Kidney (tissue), 14 donors: ENCODE measurements around the gene TBC1D5. TPM values are rescaled to one million over a fixed set of nuclear protein-coding genes. Genes with fewer than 3 reads are reported as not detected.

Experiments used
- DNase-seq, 5 donors: peaks; one replicate each; pipeline ENCODE4 v3.0.0-alpha.2; 2013 to 2020
- FAIRE-seq: peaks from 2 replicates; lab custom pipeline; 2012; peaks lifted over from hg19 to GRCh38; lab: Jason Lieb, UNC
- H3K27ac ChIP-seq, 2 donors: one replicate each; pipeline ENCODE4 v1.7.0; 2013; ENCODE audit warnings: low read depth in 2 of 2, low read length in 2 of 2, inconsistent platforms in 1 of 2
- H3K27me3 ChIP-seq: one replicate; pipeline ENCODE4 v1.7.1; 2013; ENCODE audit warnings: low read length, inconsistent platforms; ENCODE audit not compliant: control insufficient read depth, insufficient read depth
- H3K36me3 ChIP-seq, 3 donors: one replicate each; pipeline versions ENCODE4 v1.7.0 to v1.7.1; 2013; ENCODE audit warnings: low read length in 3 of 3, control low read depth in 1 of 3, inconsistent platforms in 1 of 3; ENCODE audit not compliant: insufficient read depth in 3 of 3, control insufficient read depth in 2 of 3
- H3K4me1 ChIP-seq, 3 donors: one replicate each; pipeline versions ENCODE4 v1.7.0 to v1.7.1; 2013; ENCODE audit warnings: low read length in 3 of 3, inconsistent platforms in 1 of 3, low read depth in 1 of 3; ENCODE audit not compliant: control insufficient read depth in 2 of 3, insufficient read depth in 2 of 3
- H3K4me3 ChIP-seq, 3 donors: one replicate each; pipeline versions ENCODE4 v1.7.0 to v1.8.1; 2013; ENCODE audit warnings: low read length in 3 of 3, control low read depth in 1 of 3, inconsistent platforms in 1 of 3
- H3K9ac ChIP-seq, 3 donors: one replicate each; pipeline versions ENCODE4 v1.7.0 to v1.7.1; 2013; ENCODE audit warnings: low read length in 3 of 3, control low read depth in 1 of 3, inconsistent platforms in 1 of 3
- H3K9me3 ChIP-seq, 3 donors: one replicate each; pipeline versions ENCODE4 v1.7.0 to v1.7.1; 2013; ENCODE audit warnings: low read length in 3 of 3, control low read depth in 1 of 3, inconsistent platforms in 1 of 3; ENCODE audit not compliant: control insufficient read depth in 2 of 3, insufficient read depth in 1 of 3
- intact Hi-C: fragments of 100-400 bp; cut with DNase I; formaldehyde crosslinking; loops from one replicate; pipeline ENCODE4 v1.11.1; 2022
- polyA plus RNA-seq: library from polyadenylated mRNA; stranded (reverse); fragments of 350-450 nt; fragmentation: Illumina TruSeq; extraction: RNeasy Lipid Tissue Mini Kit (QIAGEN cat#74804); gene quantifications from one replicate; pipeline ENCODE4 v1.2.3, GENCODE V29; 2014; ENCODE audit warnings: low read depth, low replicate concordance; ENCODE audit not compliant: insufficient read depth
- total RNA-seq: library from RNA; stranded (reverse); fragmentation: NEBNext Ultra II Directional; extraction: Animal tissue kit (Norgen Biotek cat#: 25700); gene quantifications from one replicate; pipeline ENCODE4 v1.2.1, GENCODE V29; 2021
- TF ChIP-seq, protein P1 (sequence below): IDR thresholded peaks from 3 replicates; pipeline ENCODE4 v1.5.1; 2012; ENCODE audit warnings: mild to moderate bottlenecking, moderate library complexity, borderline replicate concordance; ENCODE audit not compliant: insufficient read depth; ENCODE audit errors: extremely low read depth
- donor health status: control.
- donor health status: control.
- donor health status: control.
- donor health status: control.
- donor health status: control.
- donor health status: DM: yes; HTN: yes; CAD: no.
- donor health status: Normal renal cell carcinoma (clear cell type).

The TBC1D5 gene
- total and polyA plus RNA-seq, 2 donors from 2014 or later: 9.7 to 77.7 TPM

DNA sequence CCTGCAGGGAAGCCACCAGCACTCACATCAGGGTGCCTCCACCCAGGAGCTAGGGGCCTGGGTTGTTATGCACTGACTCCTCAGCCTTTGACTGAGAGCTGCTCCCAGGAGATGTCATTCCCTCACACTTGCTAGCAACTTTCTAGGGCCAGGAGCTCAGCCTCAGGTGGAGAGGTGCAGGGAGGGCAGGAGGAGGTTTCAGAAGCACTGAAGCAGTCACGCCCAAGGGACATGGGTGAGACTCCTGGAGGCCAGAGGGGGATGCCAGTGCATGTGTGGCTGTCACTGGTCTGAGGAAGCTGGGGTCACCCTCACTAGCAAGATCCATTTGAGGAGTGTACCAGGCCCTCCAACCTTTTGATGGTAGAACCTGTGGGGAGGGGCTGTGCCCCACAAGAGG lies 586.5 kb downstream of the TBC1D5 start:
- TF ChIP-seq, protein P1, sequence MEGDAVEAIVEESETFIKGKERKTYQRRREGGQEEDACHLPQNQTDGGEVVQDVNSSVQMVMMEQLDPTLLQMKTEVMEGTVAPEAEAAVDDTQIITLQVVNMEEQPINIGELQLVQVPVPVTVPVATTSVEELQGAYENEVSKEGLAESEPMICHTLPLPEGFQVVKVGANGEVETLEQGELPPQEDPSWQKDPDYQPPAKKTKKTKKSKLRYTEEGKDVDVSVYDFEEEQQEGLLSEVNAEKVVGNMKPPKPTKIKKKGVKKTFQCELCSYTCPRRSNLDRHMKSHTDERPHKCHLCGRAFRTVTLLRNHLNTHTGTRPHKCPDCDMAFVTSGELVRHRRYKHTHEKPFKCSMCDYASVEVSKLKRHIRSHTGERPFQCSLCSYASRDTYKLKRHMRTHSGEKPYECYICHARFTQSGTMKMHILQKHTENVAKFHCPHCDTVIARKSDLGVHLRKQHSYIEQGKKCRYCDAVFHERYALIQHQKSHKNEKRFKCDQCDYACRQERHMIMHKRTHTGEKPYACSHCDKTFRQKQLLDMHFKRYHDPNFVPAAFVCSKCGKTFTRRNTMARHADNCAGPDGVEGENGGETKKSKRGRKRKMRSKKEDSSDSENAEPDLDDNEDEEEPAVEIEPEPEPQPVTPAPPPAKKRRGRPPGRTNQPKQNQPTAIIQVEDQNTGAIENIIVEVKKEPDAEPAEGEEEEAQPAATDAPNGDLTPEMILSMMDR: no peak
- H3K4me3 ChIP-seq: no peak overlapping the region
- H3K36me3 ChIP-seq: peaks cover 2 to 16% (median 15%) of the 10 kb centered on the region in 3 donors
- no peaks in the 10 kb centered on the region for H3K4me1 ChIP-seq
- H3K9me3 ChIP-seq: peaks cover 0 to 12% (median 0%) of the 10 kb centered on the region in 3 donors
- H3K27me3 ChIP-seq: no peaks in the 10 kb centered on the region
- DNase-seq (no peak), FAIRE-seq (no peak)
- no peak overlapping the region for H3K27ac ChIP-seq
- H3K9ac ChIP-seq: no peak overlapping the region
- intact Hi-C loops: no loop called here

DNA sequence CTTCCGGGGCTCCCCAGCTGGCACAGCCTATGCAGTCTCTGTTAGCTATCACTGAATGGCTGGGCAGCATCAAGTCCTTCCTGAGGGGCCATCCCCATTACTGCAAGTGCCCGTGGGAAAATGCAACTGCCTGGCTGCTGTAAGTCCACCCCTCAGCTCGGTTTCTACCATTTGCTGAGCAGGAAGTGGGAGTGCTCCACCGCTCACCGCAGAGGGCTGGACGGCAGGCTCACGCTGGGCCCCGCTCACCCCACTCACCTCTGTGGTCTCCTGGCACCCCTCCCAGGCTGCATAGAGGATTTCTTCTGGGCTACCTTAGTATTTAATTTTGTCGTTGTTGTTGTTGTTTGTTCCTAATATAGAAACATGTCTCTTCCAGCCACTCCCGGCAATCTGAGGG lies 587.5 kb downstream of the TBC1D5 start:
- Histone ChIP-seq H3K4me1 (no peaks in the 10 kb centered on the region), H3K4me3 (no peak overlapping the region), H3K27me3 (no peaks in the 10 kb centered on the region), H3K9me3 (peaks cover 0 to 12% (median 0%) of the 10 kb centered on the region in 3 donors), H3K27ac (no peak overlapping the region), H3K36me3 (peaks cover 2 to 13% (median 10%) of the 10 kb centered on the region in 3 donors), H3K9ac (no peak overlapping the region)
- TF ChIP-seq, protein P1: no peak
- no peak for FAIRE-seq
- intact Hi-C loops: no loop called here
- no peak for DNase-seq

DNA sequence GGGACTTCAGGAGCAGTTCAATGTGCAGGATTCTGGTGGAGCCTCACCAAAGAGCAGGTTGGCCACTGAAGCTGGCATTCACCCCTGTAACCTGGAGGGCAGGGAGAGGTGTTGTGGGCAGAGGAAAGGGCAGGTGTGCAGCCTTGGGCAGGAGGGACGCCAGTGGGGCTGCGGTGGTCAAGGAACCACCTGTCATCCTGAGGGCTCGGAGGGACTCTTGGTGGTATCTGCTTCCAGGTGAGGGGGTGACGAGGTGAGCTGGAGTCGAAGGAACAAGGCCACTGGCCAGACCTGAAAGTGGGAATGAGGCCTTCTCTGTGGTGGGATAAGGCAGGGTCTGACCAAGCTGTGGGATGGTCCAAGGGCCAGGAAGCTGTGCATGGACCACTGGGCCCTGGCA lies 588.2 kb downstream of the TBC1D5 start:
- no peak overlapping the region for H3K9ac ChIP-seq
- peaks cover 2 to 13% (median 10%) of the 10 kb centered on the region in 3 donors for H3K36me3 ChIP-seq
- H3K9me3 ChIP-seq: peaks cover 0 to 12% (median 0%) of the 10 kb centered on the region in 3 donors
- no peaks in the 10 kb centered on the region for H3K4me1 ChIP-seq
- DNase-seq: no peak
- H3K27me3 ChIP-seq: no peaks in the 10 kb centered on the region
- no peak overlapping the region for H3K27ac ChIP-seq
- H3K4me3 ChIP-seq: no peak overlapping the region
- FAIRE-seq: no peak
- intact Hi-C loops: no loop called here
- TF ChIP-seq, protein P1: no peak

DNA sequence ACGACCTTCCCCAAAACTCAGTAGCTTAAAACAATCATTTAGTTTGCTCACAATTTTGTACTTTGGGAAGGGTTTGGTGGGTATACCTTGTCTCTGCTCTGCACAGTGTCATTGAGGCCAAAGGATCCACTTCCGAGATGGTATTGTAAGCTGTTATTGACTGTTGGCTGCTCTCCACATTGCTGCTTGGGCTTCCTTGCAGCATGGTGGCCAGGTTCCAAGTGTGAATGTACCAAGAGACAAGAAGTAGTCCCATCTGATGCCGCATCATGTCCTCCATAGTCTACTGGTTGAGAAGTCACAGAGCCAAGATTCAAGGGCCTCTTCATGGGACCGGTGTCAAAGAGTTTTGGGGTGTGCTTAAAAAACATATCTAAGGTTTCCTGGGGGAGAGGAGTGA lies 589.2 kb downstream of the TBC1D5 start:
- Histone ChIP-seq H3K4me1 (no peaks in the 10 kb centered on the region), H3K4me3 (no peak overlapping the region), H3K27ac (no peak overlapping the region), H3K9me3 (peaks cover 0 to 12% (median 0%) of the 10 kb centered on the region in 3 donors), H3K36me3 (peaks cover 2 to 13% (median 10%) of the 10 kb centered on the region in 3 donors), H3K9ac (no peak overlapping the region), H3K27me3 (no peaks in the 10 kb centered on the region)
- no peak for FAIRE-seq
- TF ChIP-seq, protein P1: no peak
- intact Hi-C loops: no loop called here
- DNase-seq: no peak
